ENCODE results near the gene MAP7D2. TPM values are rescaled to one million over a fixed set of nuclear protein-coding genes. Genes with fewer than 3 reads are reported as not detected.

MAP7D2 gene
- total and polyA plus RNA-seq, 2 of the 13 experiments (the other 11 are each of a cell fraction or from before 2014, with no cell fraction given) = 9.6 to 10.5 TPM

DNA sequence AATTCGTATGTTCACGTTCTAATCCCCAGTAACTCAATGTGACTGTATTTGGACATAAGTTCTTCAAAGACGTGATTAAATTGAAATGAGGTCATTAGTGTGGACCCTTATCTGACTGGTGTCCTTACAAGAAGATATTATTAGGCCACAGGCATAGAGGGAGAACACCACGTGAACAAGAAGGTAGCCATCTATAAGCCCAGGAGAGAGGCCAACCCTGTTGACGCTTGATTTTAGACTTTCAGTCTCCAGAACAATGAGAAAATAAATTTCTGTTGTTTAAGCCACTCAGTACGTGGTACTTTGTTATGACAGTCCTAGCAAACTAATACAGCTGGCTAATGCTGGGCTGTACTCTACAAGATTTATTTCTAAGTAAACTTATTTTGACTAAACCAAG lies 26.4 kb upstream of the MAP7D2 start:
- DNase-seq (ENCODE audit: low spot score) (no peak), ATAC-seq (no peak), FAIRE-seq (no peak)
- no TSS peak for BruUV-seq (replicated peaks)
- H3K9me3 ChIP-seq (ENCODE audit: low read length) = no peaks in the 10 kb centered on the region
- POLR2A ChIA-PET = no interaction called here
- WGBS (ENCODE audit: low lambda C conversion rate) = 54% methylated on average over 5 of the region's 6 CpGs
- H3K9ac ChIP-seq (ENCODE audit: insufficient read depth, low read depth, low read length) = no peak overlapping the region
- H3K27me3 ChIP-seq (ENCODE audit: control insufficient read depth in 1 of 2, insufficient read depth in 2 of 2, low read length in 2 of 2) = no peaks in the 10 kb centered on the region
- in situ Hi-C loops (cut with HindIII; ENCODE audit: extremely low pct_ligation_motif_present, low pct_unique_long_range_greater_than_20kb) (no loop called here), intact Hi-C loops (cut with micrococcal nuclease; ENCODE audit: unreplicated experiment) (no loop called here)
- peaks cover 19% of the 10 kb centered on the region for H4K20me1 ChIP-seq (ENCODE audit: insufficient read depth, low read length)
- H2AFZ ChIP-seq (ENCODE audit: low read length) = no peak overlapping the region
- no peak overlapping the region for H3K27ac ChIP-seq (ENCODE audit: extremely low read length, insufficient read depth, low read length)
- no peak overlapping the region for H3K4me3 ChIP-seq (replicated peaks in 1 of 3; ENCODE audit: insufficient read depth in 1 of 3, low read depth in 2 of 3, low read length in 3 of 3)
- TF ChIP-seq, protein P1, sequence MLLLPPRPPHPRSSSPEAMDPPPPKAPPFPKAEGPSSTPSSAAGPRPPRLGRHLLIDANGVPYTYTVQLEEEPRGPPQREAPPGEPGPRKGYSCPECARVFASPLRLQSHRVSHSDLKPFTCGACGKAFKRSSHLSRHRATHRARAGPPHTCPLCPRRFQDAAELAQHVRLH (CRISPR knock-in tag; IDR thresholded peaks at IDR 0.05; ENCODE audit: borderline replicate concordance, low read depth) = no peak
- no peak for TF ChIP-seq ELF3 (CRISPR knock-in tag; IDR thresholded peaks at IDR 0.05)
- TF ChIP-seq PAX8 (CRISPR knock-in tag; IDR thresholded peaks at IDR 0.05; ENCODE audit: borderline replicate concordance) = no peak
- TF ChIP-seq, protein P2, sequence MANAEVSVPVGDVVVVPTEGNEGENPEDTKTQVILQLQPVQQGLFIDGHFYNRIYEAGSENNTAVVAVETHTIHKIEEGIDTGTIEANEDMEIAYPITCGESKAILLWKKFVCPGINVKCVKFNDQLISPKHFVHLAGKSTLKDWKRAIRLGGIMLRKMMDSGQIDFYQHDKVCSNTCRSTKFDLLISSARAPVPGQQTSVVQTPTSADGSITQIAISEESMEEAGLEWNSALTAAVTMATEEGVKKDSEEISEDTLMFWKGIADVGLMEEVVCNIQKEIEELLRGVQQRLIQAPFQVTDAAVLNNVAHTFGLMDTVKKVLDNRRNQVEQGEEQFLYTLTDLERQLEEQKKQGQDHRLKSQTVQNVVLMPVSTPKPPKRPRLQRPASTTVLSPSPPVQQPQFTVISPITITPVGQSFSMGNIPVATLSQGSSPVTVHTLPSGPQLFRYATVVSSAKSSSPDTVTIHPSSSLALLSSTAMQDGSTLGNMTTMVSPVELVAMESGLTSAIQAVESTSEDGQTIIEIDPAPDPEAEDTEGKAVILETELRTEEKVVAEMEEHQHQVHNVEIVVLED (CRISPR knock-in tag; IDR thresholded peaks at IDR 0.05; ENCODE audit: borderline replicate concordance) = no peak
- no peak for TF ChIP-seq TBX2 (CRISPR knock-in tag; IDR thresholded peaks at IDR 0.05; ENCODE audit: borderline replicate concordance)
- H3K79me2 ChIP-seq (ENCODE audit: insufficient read depth, low read length) = peaks cover 33% of the 10 kb centered on the region
- H3K36me3 ChIP-seq (replicated peaks in 1 of 2; ENCODE audit: control insufficient read depth in 1 of 2, insufficient read depth in 2 of 2, low read length in 2 of 2) = peaks cover 3 to 4% of the 10 kb centered on the region in 2 experiments; a peak in 2 of 5 replicates
- H3K4me1 ChIP-seq (ENCODE audit: insufficient read depth, low read length) = peaks cover 35% of the 10 kb centered on the region
- CTCF ChIA-PET (ENCODE audit: low intra/inter-chr PET ratio, low total read pairs) = no interaction called here
- H3K4me2 ChIP-seq (ENCODE audit: low read depth, low read length) = 0 out of 2 replicates have a peak overlapping the region, but pooled peaks have one; percentile 27

Data from HepG2 (cell line).